A673 (cell line): Measurements from ENCODE around the gene AHCYL2.

Experiments
- CTCF ChIP-seq: fragments of 300-800, 200-600 bp; sonication (generic); conservative IDR thresholded peaks from 2 replicates; pipeline ENCODE4 v1.5.1; 2017; ENCODE audit warnings: low read depth, mild to moderate bottlenecking, antibody characterized with exemption, low read length, moderate library complexity, mixed read lengths
- EZH2 ChIP-seq: fragments of 200-600 bp; sonication (generic); IDR thresholded peaks from 2 replicates; pipeline ENCODE4 v1.6.1; 2017; ENCODE audit warnings: borderline replicate concordance, low read depth, mild to moderate bottlenecking, mixed read lengths, antibody characterized with exemption, low read length; ENCODE audit not compliant: poor library complexity, severe bottlenecking

- TF ChIP-seq EZH2 (no peak), CTCF (peak; percentile 84)
Observed at GRCh38 chr7:129271500-129272355, 46.9 kb downstream of the AHCYL2 start.
